GM21717 (cell line): ENCODE data around the gene NOS1AP.
"Not testable (repeated sequence)": the region's sequence is repeated elsewhere in the genome, so short reads cannot be mapped to it uniquely, and the experiment has no call there.

Source experiments
- ATAC-seq: cut with Tn5 transposase; IDR thresholded peaks from one replicate; pipeline ENCODE4 v1.9.1; 2021; ENCODE audit warnings: mild to moderate bottlenecking, moderate library complexity; ENCODE audit not compliant: unreplicated experiment

The NOS1AP gene

DNA sequence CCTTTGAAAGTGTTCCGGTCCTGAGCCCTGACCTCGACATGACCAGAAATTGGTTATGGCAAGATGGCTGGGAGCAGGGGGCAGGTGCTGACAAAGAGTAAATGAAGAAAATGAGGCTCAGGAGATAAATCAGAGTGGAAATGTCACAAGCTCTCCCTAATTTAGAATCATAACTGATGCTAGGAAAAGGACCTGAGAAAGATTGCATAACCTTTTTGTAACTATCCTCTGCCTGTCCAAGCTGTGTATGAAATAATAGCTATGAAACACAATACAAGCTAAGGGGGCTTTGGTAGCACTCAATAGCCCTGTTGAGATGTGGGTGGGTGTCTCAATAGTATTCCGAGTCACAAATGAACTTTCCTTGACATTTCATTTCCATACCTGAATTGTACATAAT is 12.9 kb upstream of the NOS1AP start:
- ATAC-seq = no peak

DNA sequence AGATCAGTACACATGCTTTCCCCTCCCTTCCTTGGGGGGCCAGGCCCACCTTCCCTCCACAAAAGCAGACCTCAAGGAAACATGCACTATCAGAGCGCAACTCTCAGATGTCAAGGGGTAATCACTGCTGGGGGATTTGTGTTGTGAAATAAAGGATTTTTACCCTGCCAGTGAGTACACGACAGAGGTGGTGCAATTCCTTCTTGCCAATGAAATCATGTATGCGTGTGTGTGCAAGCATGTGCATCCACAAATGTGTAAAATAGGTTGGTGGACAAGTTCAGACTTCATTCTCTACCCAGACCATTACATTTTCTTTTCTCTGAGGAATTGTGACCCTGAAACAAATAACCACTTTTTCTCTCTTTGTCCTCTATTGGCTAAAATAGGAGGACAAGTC is 9.8 kb upstream of the NOS1AP start:
- no peak for ATAC-seq

DNA sequence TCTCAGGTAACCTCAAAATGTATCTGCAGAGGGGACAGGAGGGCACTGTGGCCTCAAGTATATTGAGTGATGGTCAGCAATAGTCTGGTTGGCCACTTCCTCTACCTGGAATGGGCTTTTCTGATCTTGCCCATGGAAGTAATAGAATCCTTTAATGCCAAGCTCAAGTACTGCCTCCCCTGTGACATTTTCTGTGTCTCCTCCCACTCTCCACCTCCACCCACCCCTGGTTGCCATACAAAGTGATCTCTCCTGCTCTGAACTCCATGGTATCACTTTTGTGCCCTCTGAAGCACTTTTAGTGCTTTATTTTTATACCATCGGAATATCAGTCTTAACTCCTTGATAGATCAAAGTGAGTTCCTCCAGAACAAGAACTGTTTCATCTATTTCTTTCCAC is 9.2 kb upstream of the NOS1AP start:
- no peak for ATAC-seq

DNA sequence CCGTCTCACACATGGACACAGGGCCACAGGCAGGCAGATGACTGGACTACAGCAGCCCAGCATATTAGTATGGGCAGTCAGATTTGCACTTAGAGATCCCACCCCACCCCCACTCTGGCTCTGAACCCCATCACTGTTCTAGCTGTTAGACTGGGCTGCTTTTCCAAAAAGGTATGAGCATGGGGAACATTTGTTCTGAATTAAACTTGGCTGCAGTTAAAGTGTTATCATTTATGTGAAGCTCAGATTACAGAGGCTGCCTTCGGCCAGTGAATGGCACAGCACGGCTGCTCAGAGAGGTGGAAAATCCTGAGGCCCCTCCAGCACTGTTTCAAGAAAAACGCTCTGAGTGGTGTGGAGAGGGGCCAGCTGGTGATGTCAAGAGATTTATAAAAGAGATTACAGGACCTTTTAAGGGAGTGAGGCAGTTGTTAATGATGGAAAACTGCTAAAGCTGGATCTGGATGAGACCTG is 6.9 kb upstream of the NOS1AP start:
- ATAC-seq = no peak

DNA sequence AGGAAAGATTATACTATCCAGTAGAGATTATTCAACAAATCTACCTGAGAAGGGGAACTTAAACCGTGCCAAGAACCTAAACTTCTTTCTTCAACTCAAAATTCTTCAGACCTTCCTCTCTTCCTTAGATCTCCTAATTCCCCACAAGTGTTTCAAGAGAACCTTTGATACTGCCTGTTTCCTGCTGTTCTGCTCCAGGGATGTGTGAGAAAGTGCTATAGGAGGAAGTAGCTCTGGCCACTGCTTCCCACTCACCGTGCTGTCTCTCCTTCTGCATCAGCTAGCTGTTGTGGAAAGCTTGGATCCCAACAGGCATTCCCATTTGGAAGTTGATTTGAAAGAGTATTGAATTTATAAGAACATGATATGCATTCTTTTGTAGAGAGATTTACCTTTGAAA is 4.5 kb upstream of the NOS1AP start:
- ATAC-seq = no peak

DNA sequence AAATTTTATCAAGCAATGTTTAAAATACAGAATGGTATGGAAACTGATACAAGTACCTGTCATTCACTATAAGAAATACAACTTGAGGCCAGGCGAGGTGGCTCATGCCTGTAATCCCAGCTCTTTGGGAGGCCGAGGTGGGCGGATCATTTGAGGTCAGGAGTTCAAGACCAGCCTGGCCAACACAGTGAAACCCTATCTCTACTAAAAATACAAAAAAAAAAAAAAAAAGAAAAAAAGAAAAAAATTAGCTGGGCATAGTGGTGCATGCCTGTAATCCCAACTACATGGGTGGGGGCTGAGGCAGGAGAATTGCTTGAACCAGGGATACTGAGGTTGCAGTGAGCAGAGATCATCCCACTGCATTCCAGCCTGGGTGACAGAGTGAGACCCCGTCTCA is 2.7 kb upstream of the NOS1AP start:
- ATAC-seq = not testable (repeated sequence)

DNA sequence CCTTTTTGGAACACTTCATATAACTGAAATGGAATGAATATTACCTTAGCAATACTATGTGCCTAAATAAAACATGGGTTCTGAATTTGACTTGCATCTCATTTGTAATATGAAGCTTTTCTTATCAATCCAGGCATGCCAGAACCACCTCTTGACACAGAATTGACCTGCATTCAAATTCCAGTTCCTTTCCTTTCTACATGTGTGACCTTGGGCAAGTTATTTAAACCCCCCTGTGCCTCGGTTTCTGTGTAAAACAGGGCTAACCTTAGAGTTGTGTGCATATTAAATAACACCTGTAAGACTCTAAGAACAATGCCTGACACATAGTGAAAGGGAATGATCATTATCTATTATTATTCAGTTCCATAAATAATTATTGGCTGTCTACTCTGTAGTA is 2.0 kb upstream of the NOS1AP start:
- no peak for ATAC-seq

DNA sequence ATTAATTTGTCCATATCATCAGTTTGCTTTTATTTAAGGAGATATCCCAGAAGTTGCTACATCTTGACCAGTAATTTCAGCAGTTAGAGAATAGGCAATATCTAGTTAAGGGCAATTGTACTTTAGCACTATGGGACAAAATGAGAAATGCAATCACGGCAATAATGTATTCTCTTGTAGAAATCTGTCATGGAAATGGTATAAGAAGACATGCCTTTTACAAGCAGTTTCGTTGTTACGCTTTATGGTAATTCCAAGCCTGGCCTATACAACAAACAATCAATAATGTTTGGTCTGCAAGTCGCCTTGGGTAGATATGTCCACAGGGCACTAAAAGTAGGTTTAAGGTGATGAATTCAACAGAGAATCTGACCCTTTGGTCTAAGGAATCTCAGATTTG is 1.2 kb upstream of the NOS1AP start:
- no peak for ATAC-seq

DNA sequence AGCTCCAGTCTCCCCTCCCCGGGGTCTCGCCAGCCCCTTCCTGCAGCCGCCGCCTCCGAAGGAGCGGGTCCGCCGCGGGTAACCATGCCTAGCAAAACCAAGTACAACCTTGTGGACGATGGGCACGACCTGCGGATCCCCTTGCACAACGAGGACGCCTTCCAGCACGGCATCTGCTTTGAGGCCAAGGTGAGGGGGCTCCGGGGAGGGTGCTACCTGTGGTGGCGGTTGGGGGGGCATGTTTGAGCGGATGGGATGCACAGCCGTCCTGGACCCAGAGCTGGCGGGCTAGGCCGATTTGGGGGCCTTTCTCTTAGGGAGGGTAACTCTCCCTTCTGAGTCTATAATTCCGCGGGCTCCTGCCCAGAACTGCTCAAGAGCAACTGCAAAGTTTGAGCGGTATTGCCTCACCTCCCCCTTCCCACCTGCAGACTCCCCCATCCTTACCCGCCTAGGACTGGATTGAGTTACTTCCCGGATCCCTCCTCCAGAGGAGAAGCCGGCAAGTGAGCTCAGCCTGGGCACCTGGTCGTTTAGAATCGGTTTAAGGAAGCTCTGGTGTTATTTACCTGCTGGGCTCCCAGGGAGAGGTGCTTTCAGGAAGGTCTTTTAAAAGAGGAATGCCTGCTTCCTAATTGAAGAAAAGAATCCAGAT is 730 bp downstream of the NOS1AP start:
- no peak for ATAC-seq

DNA sequence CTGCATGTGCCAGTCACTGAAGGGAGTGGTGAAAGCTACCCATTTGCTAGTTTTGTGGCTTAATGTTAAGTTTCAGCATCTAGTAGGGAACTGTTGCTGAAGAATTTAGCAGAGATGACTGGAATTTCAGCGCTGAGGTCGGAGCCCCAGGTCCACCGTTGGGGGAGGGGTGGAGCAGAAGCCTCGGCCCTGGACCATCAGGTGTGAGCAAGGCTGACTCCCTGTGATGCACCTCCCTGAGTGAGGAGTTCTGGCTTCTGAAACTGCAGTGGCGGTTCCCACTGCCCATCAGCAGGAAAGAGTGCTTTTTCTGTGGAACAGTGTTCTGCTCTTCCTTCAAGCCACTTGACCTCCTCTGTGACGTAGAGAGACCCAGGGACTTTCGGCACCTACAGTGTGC is 1.3 kb downstream of the NOS1AP start:
- ATAC-seq = no peak

DNA sequence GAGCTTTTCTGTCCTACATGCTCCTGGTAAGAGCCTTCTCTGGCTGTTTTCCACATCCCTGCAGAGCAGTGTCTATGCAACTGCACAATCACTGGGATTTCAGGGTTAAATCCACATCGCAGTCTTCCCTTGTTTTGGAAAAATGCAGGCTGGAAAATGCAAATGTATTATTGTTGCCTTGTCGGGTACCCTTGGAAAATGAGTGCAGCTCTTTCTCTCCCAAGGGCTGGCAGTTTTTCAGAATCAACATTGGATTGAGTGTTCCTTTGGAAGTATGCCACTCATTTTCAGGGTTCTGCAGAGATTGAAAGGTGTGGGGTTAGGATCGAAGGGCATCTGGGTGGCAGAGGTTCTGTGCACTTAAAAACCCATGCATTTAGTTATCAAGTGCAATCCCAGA is 3.2 kb downstream of the NOS1AP start:
- no peak for ATAC-seq

DNA sequence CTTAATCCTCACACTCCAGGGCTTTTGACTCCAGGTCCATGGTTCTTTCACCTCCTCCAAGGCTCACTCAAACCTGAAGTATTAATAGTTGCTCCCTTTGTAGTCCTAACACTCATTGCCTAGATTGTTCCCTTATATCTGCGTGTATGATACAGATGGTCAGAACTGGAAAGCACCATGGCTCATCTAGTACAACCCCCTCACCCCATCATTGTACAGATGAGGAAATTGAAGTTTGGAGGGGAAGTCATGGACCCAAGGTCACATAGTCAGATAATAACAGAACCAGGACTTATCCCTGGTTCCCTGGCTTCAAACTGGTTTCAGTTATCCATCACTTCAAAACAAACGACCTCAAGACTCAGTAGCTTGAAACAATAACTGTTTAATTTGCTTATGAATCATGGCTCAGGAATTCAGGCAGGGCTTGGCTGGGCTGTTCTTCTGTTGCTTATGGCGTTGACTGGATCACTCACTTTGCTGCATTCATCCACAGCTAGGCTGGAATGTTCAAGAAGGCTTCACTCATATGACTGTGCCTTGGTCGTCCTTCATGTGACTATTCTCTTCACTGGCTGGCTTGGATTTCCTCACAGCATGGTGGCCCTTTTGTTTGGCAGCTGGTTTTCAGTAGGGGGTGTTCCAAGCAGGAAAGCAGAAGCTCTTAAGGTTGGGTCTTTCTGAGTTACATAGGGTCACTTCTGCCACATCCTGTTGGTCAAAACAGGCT is 5.0 kb downstream of the NOS1AP start:
- ATAC-seq = no peak

DNA sequence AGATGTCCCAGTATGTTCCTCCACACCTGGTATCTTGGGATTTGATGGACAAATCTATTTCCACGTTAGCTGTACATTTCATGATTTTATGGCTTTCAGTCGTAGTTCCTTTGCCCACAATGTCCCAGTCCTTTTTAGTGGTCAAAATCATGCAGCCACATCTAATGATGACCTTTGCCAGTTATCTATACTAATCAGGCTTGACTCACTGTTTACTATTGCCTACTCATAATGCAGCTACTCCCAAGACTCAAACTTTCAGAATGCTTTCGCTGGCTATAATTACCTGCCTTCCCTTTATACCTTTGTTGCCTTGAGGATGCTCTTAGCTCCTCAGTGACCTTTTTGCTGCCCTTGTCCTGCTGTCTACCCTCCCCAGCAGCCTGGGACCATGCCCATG is 6.4 kb downstream of the NOS1AP start:
- no peak for ATAC-seq

DNA sequence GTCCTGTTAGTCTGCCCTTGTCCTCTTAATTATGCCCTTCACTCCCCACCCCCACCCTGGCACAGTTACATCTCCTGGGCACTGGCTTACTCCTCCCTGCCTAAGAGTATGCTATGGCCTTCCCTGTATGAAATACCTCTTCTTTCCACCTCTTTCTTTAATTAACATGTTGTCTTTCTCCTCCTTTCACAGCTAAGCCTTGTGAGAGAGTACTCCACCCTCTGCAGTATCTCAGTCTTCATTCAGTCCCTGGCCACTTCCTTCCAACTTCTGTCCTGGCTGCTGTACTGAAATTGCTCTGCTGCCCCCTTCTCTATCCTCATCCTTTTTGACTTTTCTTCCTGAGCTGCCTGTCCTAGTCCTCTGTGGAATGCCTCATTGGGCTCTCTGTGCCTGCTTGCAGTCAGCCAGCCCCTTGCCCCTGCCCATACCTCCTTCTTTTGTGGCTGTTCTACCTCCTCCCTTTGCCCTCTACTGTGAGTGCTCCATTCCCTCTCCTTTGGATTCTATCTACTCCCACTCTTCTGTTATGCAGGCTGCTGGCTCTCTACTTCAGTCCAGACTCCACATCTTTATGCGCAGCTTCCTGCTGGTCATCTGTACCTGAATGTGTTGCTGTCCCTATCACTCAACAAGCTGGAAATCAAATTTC is 8.3 kb downstream of the NOS1AP start:
- no peak for ATAC-seq

DNA sequence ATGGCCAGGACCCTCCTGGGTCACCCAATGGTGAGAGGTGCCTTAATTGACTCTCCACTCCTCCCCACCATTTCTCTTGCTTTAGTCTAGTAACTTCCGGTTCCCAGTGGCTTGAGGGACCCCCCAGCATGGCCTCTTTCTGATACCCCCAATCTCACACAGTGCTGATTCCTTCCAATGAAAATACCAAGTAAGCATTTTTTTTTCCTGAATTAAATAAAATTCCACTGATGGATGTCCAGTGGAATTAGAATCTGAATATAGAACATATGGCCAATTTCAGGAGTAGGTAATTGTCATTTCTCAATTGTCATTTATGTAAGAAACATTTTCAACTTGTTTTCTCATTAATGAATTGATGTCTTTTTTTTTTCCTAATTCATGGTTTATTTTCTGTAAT is 9.5 kb downstream of the NOS1AP start:
- ATAC-seq = no peak

DNA sequence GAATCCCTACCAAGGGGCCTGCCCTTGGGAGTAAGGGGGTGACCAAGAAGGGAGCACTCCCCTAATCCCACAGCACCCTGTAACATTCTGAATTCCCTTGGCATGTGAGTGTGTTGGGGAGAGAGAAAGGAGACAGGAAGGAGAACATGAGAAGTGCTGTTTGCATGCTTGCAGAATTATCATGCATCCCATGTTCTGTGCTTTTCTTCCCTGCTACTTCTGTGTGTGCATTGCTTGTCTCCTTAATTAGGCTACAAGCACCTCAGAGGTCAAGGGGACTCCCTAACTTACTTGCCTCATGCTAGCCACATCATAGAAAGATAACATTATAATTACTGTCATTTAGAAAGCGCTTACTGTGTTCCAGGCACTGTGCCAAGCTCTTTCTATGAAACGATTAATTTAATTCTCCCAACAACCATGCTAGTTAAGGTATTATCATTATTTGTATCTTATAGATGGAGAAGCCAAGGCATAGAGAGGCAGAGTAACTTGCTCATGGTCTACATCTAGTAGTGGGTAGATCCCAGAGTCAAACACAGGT is 11.1 kb downstream of the NOS1AP start:
- ATAC-seq = no peak

DNA sequence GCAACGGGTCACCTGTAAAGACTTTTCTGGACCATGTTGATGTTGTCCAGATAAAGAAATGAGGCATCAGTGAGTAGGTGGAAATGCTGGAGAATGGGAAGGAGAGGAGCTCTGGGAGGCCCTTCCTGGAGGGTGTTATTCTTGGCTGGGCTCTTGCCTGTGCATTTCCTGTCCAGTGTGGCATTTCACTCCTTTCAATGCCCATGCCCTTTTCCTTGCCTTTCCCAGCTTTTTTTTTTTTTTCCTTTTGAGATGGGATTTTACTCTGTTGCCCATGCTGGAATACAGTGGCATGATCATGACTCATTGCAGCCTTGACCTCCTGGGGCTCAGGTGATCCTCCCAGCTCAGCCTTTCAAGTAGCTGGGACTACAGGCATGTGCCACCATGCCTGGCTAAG is 11.8 kb downstream of the NOS1AP start:
- ATAC-seq = no peak

DNA sequence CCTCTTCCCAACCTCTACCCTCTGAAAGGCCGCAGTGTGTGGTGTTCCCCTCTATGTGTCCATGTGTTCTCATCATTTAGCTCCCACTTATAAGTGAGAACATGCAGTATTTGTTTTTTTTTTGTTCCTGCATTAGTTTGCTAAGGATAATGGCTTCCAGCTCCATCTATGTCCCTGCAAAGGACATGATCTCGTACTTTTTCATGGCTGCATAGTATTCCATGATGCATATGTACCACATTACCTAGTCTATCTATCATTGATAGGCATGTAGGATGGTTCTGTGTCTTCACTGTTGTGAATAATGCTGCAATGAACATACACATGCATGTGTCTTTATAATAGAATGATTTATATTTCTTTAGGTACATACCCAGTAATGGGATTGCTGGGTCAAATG is 12.6 kb downstream of the NOS1AP start:
- ATAC-seq = not testable (repeated sequence)

DNA sequence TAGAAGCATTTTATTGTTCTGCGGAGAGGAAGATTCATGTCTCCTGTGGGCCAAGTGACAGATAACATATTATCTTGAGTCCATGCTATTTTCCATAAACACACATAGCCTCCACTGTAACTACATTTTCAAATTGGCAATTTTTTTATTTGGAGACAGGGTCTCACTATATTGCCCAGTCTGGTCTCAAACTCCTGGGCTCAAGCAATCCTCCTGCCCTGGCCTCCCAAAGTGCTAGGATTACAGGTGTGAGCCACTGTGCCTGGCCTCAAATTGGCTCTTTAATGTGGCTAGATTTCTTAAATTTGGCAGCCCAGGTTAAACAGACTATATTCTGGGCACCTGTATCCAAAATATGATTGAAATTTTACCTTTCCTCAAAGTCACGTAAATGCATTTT is 13.8 kb downstream of the NOS1AP start:
- ATAC-seq = no peak

DNA sequence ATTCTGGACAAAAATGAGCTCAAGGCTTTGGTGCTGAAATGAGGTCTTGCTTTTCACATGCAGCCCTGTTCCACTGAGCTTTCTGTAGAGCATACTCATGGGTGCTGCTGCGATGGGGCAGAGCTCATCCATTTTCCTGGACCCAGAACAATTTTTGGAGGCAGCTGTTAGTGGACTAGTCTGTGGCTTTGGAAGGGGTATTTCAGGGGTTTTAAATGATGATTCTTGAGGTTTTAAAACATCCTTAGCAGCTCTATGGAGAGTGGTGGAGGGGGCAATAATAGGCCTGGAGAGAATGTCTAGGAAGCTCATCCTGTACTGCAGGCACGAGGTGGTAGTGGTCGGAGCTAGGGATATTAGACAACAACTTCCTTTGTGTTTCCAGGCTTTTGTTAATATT is 16.5 kb downstream of the NOS1AP start:
- ATAC-seq = no peak

DNA sequence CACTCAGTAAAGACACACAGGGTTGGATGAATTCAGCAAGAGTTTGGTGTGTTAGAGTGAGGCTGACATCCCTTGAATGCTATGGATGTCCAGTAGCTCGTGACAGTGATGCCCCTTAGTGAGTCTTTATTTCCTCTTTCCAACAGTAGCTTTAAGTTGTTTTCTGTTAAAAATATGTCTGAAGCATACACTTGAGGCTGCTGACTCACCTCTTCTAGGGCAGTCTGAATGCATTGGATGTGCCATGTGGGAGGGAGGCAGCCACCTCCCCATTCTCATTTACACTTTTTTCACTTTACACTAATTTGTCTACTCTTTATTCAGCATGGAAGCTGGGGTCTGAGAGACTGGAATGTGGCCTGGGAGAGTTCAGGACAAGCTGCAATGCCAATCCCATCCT is 17.6 kb downstream of the NOS1AP start:
- ATAC-seq = no peak

DNA sequence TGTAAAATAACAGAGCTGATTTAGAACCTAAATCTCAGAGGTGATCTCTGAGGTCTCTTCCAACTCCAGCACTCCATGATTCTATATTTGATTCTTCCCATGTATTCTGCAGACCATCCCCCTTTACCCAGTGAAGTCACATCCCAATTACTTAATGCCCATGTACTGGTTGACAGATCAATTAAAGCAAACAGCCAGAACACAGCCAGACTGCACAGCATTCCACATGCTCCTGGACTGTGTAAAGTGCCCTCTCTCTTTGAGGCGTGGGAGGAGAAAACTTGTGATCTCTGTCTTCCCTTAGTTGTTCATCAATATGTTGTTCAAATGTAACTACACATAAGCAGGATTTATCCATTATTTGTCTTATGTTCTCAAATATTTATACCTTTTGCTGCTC is 18.1 kb downstream of the NOS1AP start:
- no peak for ATAC-seq
